Smooth muscle cell (in vitro differentiated cells): Measurements from ENCODE around the gene FGF23. TPM values are rescaled to one million over a fixed set of nuclear protein-coding genes. Genes with fewer than 3 reads are reported as not detected.

Source experiments
- DNase-seq: peaks from one replicate; lab custom pipeline; 2025; ENCODE audit not compliant: unreplicated experiment; lab: John Stamatoyannopoulos, UW
- H2AFZ ChIP-seq: fragments of 200-600 bp; sonication (generic); 2 replicates; pipeline ENCODE4 v1.6.0; 2016; ENCODE audit warnings: antibody characterized with exemption, low read depth, mild to moderate bottlenecking
- H3F3A ChIP-seq: fragments of 200-600 bp; sonication (generic); 2 replicates; pipeline ENCODE4 v1.6.0; 2017; ENCODE audit warnings: antibody characterized with exemption, low read depth
- H3K27ac ChIP-seq: fragments of 200-600 bp; sonication (generic); 2 replicates; pipeline ENCODE4 v1.5.1; 2016; ENCODE audit warnings: low read depth, mild to moderate bottlenecking
- H3K27me3 ChIP-seq: fragments of 200-600 bp; sonication (generic); 2 replicates; pipeline ENCODE4 v1.6.1; 2016; ENCODE audit warnings: low read depth, mild to moderate bottlenecking
- H3K36me3 ChIP-seq: fragments of 200-600 bp; sonication (generic); 2 replicates; pipeline ENCODE4 v1.5.1; 2016; ENCODE audit warnings: low read depth
- H3K4me1 ChIP-seq: fragments of 200-600 bp; sonication (generic); 2 replicates; pipeline ENCODE4 v1.5.1; 2016; ENCODE audit warnings: low read depth
- H3K4me2 ChIP-seq: fragments of 200-600 bp; sonication (generic); 2 replicates; pipeline ENCODE4 v1.6.0; 2016; ENCODE audit warnings: mild to moderate bottlenecking
- H3K4me3 ChIP-seq: fragments of 200-600 bp; sonication (generic); 2 replicates; pipeline ENCODE4 v1.5.1; 2016; ENCODE audit warnings: mild to moderate bottlenecking
- H3K79me2 ChIP-seq: fragments of 200-600 bp; sonication (generic); 2 replicates; pipeline ENCODE4 v1.6.0; 2016; ENCODE audit warnings: low read depth, mild to moderate bottlenecking
- H3K9ac ChIP-seq: fragments of 200-600 bp; sonication (generic); 2 replicates; pipeline ENCODE4 v1.6.0; 2016; ENCODE audit warnings: low read depth
- H3K9me3 ChIP-seq: fragments of 200-600 bp; sonication (generic); replicated peaks from 2 replicates; pipeline ENCODE4 v1.5.1; 2016; ENCODE audit warnings: low read depth
- H4K20me1 ChIP-seq: fragments of 200-600 bp; sonication (generic); 2 replicates; pipeline ENCODE4 v1.6.0; 2016; ENCODE audit warnings: low read depth
- WGBS: methylation state at CpG from one replicate; pipeline ENCODE4 v1.1.7; 2016; ENCODE audit warnings: low lambda C conversion rate; 5-methylcytosine and 5-hydroxymethylcytosine counted together
- polyA plus RNA-seq: library from polyadenylated mRNA; unstranded; fragments of >200 nt; fragmentation: Nextera tagmentation; extraction: Ambion mirVana; gene quantifications from 2 replicates; pipeline ENCODE4 v1.2.1, GENCODE V29; 2016
- total RNA-seq: library from RNA; depleted of rRNA; stranded (reverse); fragments of >200 nt; gene quantifications from 2 replicates; pipeline ENCODE4 v1.2.3, GENCODE V29; 2014
- TF ChIP-seq, protein P1 (sequence below): fragments of 200-600 bp; sonication (generic); IDR thresholded peaks from 2 replicates; pipeline ENCODE4 v1.5.1; 2017; ENCODE audit warnings: borderline replicate concordance, mild to moderate bottlenecking, antibody characterized with exemption; ENCODE audit not compliant: insufficient read depth, poor library complexity, severe bottlenecking

Gene FGF23
- total and polyA plus RNA-seq, 2 experiments from 2014 or later, result not detected

DNA sequence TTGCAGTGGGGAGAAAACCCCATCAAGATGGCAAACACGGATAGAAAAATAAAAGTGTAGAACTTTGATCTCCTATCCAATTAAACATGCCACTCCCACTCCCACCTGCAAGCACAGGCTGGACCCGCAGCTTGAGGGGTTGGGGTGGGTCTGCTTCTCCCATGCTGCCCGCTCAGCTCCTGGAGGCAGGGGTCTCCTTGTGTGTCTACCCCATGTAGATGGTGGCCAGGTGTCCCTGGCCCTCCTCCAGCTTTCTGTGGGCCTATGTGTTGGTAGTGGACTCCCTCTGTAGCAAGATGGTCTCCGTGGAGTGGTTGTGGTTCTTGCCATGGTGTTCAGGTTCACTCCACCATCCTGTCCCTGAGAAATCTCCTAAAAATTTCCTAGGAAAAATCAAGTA is 23.5 kb upstream of the FGF23 start:
- no peaks in the 10 kb centered on the region for H4K20me1 ChIP-seq
- H3K36me3 ChIP-seq, result no peaks in the 10 kb centered on the region
- H3K27me3 ChIP-seq, result peaks cover 21% of the 10 kb centered on the region
- DNase-seq, result no peak
- no peak overlapping the region for H3K4me3 ChIP-seq
- no peak overlapping the region for H3K27ac ChIP-seq
- TF ChIP-seq, protein P1, sequence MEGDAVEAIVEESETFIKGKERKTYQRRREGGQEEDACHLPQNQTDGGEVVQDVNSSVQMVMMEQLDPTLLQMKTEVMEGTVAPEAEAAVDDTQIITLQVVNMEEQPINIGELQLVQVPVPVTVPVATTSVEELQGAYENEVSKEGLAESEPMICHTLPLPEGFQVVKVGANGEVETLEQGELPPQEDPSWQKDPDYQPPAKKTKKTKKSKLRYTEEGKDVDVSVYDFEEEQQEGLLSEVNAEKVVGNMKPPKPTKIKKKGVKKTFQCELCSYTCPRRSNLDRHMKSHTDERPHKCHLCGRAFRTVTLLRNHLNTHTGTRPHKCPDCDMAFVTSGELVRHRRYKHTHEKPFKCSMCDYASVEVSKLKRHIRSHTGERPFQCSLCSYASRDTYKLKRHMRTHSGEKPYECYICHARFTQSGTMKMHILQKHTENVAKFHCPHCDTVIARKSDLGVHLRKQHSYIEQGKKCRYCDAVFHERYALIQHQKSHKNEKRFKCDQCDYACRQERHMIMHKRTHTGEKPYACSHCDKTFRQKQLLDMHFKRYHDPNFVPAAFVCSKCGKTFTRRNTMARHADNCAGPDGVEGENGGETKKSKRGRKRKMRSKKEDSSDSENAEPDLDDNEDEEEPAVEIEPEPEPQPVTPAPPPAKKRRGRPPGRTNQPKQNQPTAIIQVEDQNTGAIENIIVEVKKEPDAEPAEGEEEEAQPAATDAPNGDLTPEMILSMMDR, result no peak
- H2AFZ ChIP-seq, result no peak overlapping the region
- WGBS, result 77% methylated on average over 4 of the region's 4 CpGs
- H3K4me1 ChIP-seq, result no peaks in the 10 kb centered on the region
- no peak overlapping the region for H3K9ac ChIP-seq
- no peaks in the 10 kb centered on the region for H3F3A ChIP-seq
- no peaks in the 10 kb centered on the region for H3K9me3 ChIP-seq
- H3K79me2 ChIP-seq, result no peaks in the 10 kb centered on the region
- H3K4me2 ChIP-seq, result no peak overlapping the region

GRCh38 chr12:4401117-4401516 is 21.6 kb upstream of the FGF23 start:
- Histone ChIP-seq H3K9me3 (no peaks in the 10 kb centered on the region), H3K27ac (no peak overlapping the region), H3F3A (no peaks in the 10 kb centered on the region), H4K20me1 (no peaks in the 10 kb centered on the region), H3K4me1 (no peaks in the 10 kb centered on the region), H3K27me3 (peaks cover 21% of the 10 kb centered on the region), H3K4me3 (no peak overlapping the region), H2AFZ (no peak overlapping the region), H3K36me3 (no peaks in the 10 kb centered on the region), H3K9ac (no peak overlapping the region), H3K4me2 (no peak overlapping the region), H3K79me2 (no peaks in the 10 kb centered on the region)
- TF ChIP-seq, protein P1, result no peak
- DNase-seq, result no peak
- WGBS, result 92% methylated on average over 3 of the region's 3 CpGs

- no peak for DNase-seq
- no peaks in the 10 kb centered on the region for H3F3A ChIP-seq
- TF ChIP-seq, protein P1, result no peak
- no peaks in the 10 kb centered on the region for H3K79me2 ChIP-seq
- H3K27ac ChIP-seq, result no peak overlapping the region
- WGBS, result 94% methylated on average over 2 of the region's 2 CpGs
- H4K20me1 ChIP-seq, result no peaks in the 10 kb centered on the region
- H2AFZ ChIP-seq, result no peak overlapping the region
- no peak overlapping the region for H3K9ac ChIP-seq
- H3K4me3 ChIP-seq, result no peak overlapping the region
- H3K4me1 ChIP-seq, result no peaks in the 10 kb centered on the region
- peaks cover 10% of the 10 kb centered on the region for H3K27me3 ChIP-seq
- H3K36me3 ChIP-seq, result no peaks in the 10 kb centered on the region
- no peaks in the 10 kb centered on the region for H3K9me3 ChIP-seq
- H3K4me2 ChIP-seq, result no peak overlapping the region
These were observed 16.3 kb upstream of the FGF23 start for GRCh38 chr12:4395818-4396217.

- TF ChIP-seq, protein P1, result no peak
- no peak overlapping the region for H3K4me3 ChIP-seq
- H3K27ac ChIP-seq, result no peak overlapping the region
- H3F3A ChIP-seq, result no peaks in the 10 kb centered on the region
- H3K36me3 ChIP-seq, result no peaks in the 10 kb centered on the region
- no peak overlapping the region for H3K9ac ChIP-seq
- no peaks in the 10 kb centered on the region for H3K79me2 ChIP-seq
- H3K4me1 ChIP-seq, result no peaks in the 10 kb centered on the region
- DNase-seq, result no peak
- H3K27me3 ChIP-seq, result no peaks in the 10 kb centered on the region
- no peaks in the 10 kb centered on the region for H3K9me3 ChIP-seq
- no peaks in the 10 kb centered on the region for H4K20me1 ChIP-seq
- no peak overlapping the region for H3K4me2 ChIP-seq
- WGBS, result 86% methylated on average over 5 of the region's 5 CpGs
- H2AFZ ChIP-seq, result no peak overlapping the region
These were observed 13.7 kb upstream of the FGF23 start for GRCh38 chr12:4393211-4393610.
